H7 (cell line): ENCODE measurements around the gene GMDS. TPM values are rescaled to one million over a fixed set of nuclear protein-coding genes. Genes with fewer than 3 reads are reported as not detected.
"Not testable (repeated sequence)": the region's sequence is repeated elsewhere in the genome, so short reads cannot be mapped to it uniquely, and the experiment has no call there.

ENCODE experiments used
- DNase-seq: peaks from one replicate; pipeline ENCODE4 v3.0.0; 2012
- H3K27me3 ChIP-seq: 2 replicates; pipeline ENCODE4 v1.6.0; 2011; ENCODE audit warnings: mild to moderate bottlenecking, low read length; ENCODE audit not compliant: control insufficient read depth, insufficient read depth
- H3K36me3 ChIP-seq: replicated peaks from 2 replicates; pipeline ENCODE4 v1.5.1; 2011; ENCODE audit warnings: low read length; ENCODE audit not compliant: control insufficient read depth, insufficient read depth
- H3K4me3 ChIP-seq: 2 replicates; pipeline ENCODE4 v1.5.1; 2011; ENCODE audit warnings: low read depth, mild to moderate bottlenecking, control low read depth, low read length, moderate library complexity; ENCODE audit not compliant: insufficient read depth
- total RNA-seq: library from RNA; depleted of rRNA; stranded (reverse); fragments of >200 nt; shearing (Covaris generic); gene quantifications from 2 replicates; pipeline ENCODE4 v1.2.3, GENCODE V29; 2014

GMDS gene
- total RNA-seq, 1 experiment from 2014 or later: 9.0 TPM

- no peak overlapping the region for H3K4me3 ChIP-seq
- DNase-seq: no peak
- no peaks in the 10 kb centered on the region for H3K36me3 ChIP-seq
- H3K27me3 ChIP-seq: no peaks in the 10 kb centered on the region
These were observed 483.2 kb downstream of the GMDS start for GRCh38 chr6:1762203-1762602.

- H3K27me3 ChIP-seq: no peaks in the 10 kb centered on the region
- DNase-seq: no peak
These were observed 483.9 kb downstream of the GMDS start for GRCh38 chr6:1761477-1761877.

GRCh38 chr6:1760876-1761275 is 484.5 kb downstream of the GMDS start:
- no peak for DNase-seq
- Histone ChIP-seq H3K36me3 (no peaks in the 10 kb centered on the region), H3K4me3 (no peak overlapping the region), H3K27me3 (no peaks in the 10 kb centered on the region)

More at GRCh38 chr6:1761477-1761877, 483.9 kb downstream of the GMDS start:
- Histone ChIP-seq H3K36me3 (no peaks in the 10 kb centered on the region), H3K4me3 (no peak overlapping the region)

GRCh38 chr6:1759870-1760269 is 485.5 kb downstream of the GMDS start:
- no peaks in the 10 kb centered on the region for H3K27me3 ChIP-seq
- DNase-seq: no peak
- H3K4me3 ChIP-seq: no peak overlapping the region
- H3K36me3 ChIP-seq: no peaks in the 10 kb centered on the region

GRCh38 chr6:1758076-1758679 is 487.2 kb downstream of the GMDS start:
- H3K4me3 ChIP-seq: no peak overlapping the region
- DNase-seq: no peak
- H3K36me3 ChIP-seq: no peaks in the 10 kb centered on the region
- H3K27me3 ChIP-seq: no peaks in the 10 kb centered on the region

- H3K27me3 ChIP-seq: no peaks in the 10 kb centered on the region
- no peak overlapping the region for H3K4me3 ChIP-seq
- DNase-seq: no peak
- no peaks in the 10 kb centered on the region for H3K36me3 ChIP-seq
These were observed 488.3 kb downstream of the GMDS start for GRCh38 chr6:1757131-1757530.

GRCh38 chr6:1756472-1757129 is 488.8 kb downstream of the GMDS start:
- Histone ChIP-seq H3K36me3 (no peaks in the 10 kb centered on the region), H3K4me3 (no peak overlapping the region), H3K27me3 (no peaks in the 10 kb centered on the region)
- no peak for DNase-seq

GRCh38 chr6:1751063-1751462 is 494.3 kb downstream of the GMDS start:
- not testable (repeated sequence) for DNase-seq, H3K4me3 ChIP-seq, H3K27me3 ChIP-seq, H3K36me3 ChIP-seq

GRCh38 chr6:1749041-1749440 is 496.4 kb downstream of the GMDS start:
- no peak for DNase-seq
- Histone ChIP-seq H3K36me3 (no peaks in the 10 kb centered on the region), H3K4me3 (no peak overlapping the region), H3K27me3 (no peaks in the 10 kb centered on the region)

- DNase-seq: no peak
- Histone ChIP-seq H3K27me3 (no peaks in the 10 kb centered on the region), H3K4me3 (no peak overlapping the region), H3K36me3 (no peaks in the 10 kb centered on the region)
These were observed 497.9 kb downstream of the GMDS start for GRCh38 chr6:1747531-1747930.

GRCh38 chr6:1747003-1747402 is 498.4 kb downstream of the GMDS start:
- H3K4me3 ChIP-seq: no peak overlapping the region
- no peaks in the 10 kb centered on the region for H3K27me3 ChIP-seq
- DNase-seq: no peak
- no peaks in the 10 kb centered on the region for H3K36me3 ChIP-seq

- H3K27me3 ChIP-seq: no peaks in the 10 kb centered on the region
- H3K36me3 ChIP-seq: no peaks in the 10 kb centered on the region
- DNase-seq: no peak
- H3K4me3 ChIP-seq: no peak overlapping the region
These were observed 499.6 kb downstream of the GMDS start for GRCh38 chr6:1745814-1746213.

- Histone ChIP-seq H3K36me3 (no peaks in the 10 kb centered on the region), H3K27me3 (no peaks in the 10 kb centered on the region), H3K4me3 (no peak overlapping the region)
- no peak for DNase-seq
These were observed 500.9 kb downstream of the GMDS start for GRCh38 chr6:1744543-1744942.

- DNase-seq: no peak
- Histone ChIP-seq H3K4me3 (no peak overlapping the region), H3K27me3 (no peaks in the 10 kb centered on the region), H3K36me3 (no peaks in the 10 kb centered on the region)
These were observed 505.7 kb downstream of the GMDS start for GRCh38 chr6:1739680-1740079.

GRCh38 chr6:1739220-1739619 is 506.2 kb downstream of the GMDS start:
- DNase-seq: no peak
- Histone ChIP-seq H3K36me3 (no peaks in the 10 kb centered on the region), H3K4me3 (no peak overlapping the region), H3K27me3 (no peaks in the 10 kb centered on the region)
